Body of pancreas (tissue), 4 donors: ENCODE results near the gene TBC1D8B.

Experiments used
- CTCF ChIP-seq, 7 experiments: fragments of 450-650 bp in 4 of 7; fragments of 200-600 bp in 3 of 7; sonication (generic) in 3 of 7; IDR thresholded peaks; one replicate each; pipeline ENCODE4 v1.5.1; 2016 to 2019; ENCODE audit warnings: antibody characterized with exemption in 7 of 7
- POLR2A ChIP-seq, 3 donors: fragments of 450-650 bp; IDR thresholded peaks; one replicate each; pipeline ENCODE4 v1.6.1; 2016; ENCODE audit warnings: antibody characterized with exemption in 3 of 3, mild to moderate bottlenecking in 2 of 3

- TF ChIP-seq CTCF (IDR thresholded peaks at IDR 0.05) (no peak), POLR2A (IDR thresholded peaks at IDR 0.05) (no peak)
Observed at GRCh38 chrX:106912864-106913263, 110.4 kb downstream of the TBC1D8B start.
